Measurements from ENCODE around the gene STXBP1.
"Not testable (repeated sequence)": the region's sequence is repeated elsewhere in the genome, so short reads cannot be mapped to it uniquely, and the experiment has no call there.

DNA sequence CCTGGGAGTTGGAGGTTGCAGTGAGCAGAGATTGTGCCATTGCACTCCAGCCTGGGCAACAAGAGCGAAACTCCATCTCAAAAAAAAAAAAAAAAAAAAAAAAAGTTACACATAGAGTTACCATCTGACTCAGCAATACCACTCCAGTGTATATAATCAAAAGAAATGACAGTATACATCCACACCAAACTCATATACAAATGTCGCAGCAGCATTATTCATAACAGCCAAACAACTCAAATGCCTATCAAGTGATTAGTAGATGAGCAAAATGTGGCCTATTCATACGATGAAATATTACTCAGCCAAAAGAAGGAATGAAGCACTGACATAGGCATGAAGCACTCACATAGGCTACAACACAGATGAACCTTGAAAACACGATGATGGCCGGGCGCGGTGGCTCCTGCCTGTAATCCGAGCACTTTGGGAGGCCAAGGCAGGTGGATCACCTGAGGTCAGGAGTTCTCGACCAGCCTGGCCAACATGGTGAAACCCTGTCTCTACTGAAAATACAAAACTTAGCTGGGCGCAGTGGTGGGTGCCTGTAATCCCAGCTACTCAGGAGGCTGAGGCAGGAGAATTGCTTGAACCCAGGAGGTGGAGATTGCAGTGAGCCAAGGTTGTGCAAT is 9.4 kb downstream of the STXBP1 start:
- not testable (repeated sequence) for TF ChIP-seq ELF4 (CRISPR knock-in tag; IDR thresholded peaks at IDR 0.05; ENCODE audit: borderline replicate concordance); FOXK1 (CRISPR knock-in tag; IDR thresholded peaks at IDR 0.05; ENCODE audit: borderline replicate concordance, low read depth); TBL1XR1 (IDR thresholded peaks at IDR 0.05; ENCODE audit: borderline replicate concordance, low read length, partially characterized antibody); FOXA3 (CRISPR knock-in tag; IDR thresholded peaks at IDR 0.05); NR3C1 (CRISPR knock-in tag; IDR thresholded peaks at IDR 0.05); PHF21A (CRISPR knock-in tag; IDR thresholded peaks at IDR 0.05); SRSF9 (IDR thresholded peaks at IDR 0.05; ENCODE audit: borderline replicate concordance, insufficient read depth, low read depth, low read length, poor library complexity, severe bottlenecking); POLR2A (IDR thresholded peaks at IDR 0.05; ENCODE audit: insufficient read depth in 1 of 2, low read depth in 2 of 2, low read length in 2 of 2)
- TF ChIP-seq, protein P1, sequence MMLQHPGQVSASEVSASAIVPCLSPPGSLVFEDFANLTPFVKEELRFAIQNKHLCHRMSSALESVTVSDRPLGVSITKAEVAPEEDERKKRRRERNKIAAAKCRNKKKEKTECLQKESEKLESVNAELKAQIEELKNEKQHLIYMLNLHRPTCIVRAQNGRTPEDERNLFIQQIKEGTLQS (CRISPR knock-in tag; IDR thresholded peaks at IDR 0.05), result not testable (repeated sequence)
- TF ChIP-seq, protein P2, sequence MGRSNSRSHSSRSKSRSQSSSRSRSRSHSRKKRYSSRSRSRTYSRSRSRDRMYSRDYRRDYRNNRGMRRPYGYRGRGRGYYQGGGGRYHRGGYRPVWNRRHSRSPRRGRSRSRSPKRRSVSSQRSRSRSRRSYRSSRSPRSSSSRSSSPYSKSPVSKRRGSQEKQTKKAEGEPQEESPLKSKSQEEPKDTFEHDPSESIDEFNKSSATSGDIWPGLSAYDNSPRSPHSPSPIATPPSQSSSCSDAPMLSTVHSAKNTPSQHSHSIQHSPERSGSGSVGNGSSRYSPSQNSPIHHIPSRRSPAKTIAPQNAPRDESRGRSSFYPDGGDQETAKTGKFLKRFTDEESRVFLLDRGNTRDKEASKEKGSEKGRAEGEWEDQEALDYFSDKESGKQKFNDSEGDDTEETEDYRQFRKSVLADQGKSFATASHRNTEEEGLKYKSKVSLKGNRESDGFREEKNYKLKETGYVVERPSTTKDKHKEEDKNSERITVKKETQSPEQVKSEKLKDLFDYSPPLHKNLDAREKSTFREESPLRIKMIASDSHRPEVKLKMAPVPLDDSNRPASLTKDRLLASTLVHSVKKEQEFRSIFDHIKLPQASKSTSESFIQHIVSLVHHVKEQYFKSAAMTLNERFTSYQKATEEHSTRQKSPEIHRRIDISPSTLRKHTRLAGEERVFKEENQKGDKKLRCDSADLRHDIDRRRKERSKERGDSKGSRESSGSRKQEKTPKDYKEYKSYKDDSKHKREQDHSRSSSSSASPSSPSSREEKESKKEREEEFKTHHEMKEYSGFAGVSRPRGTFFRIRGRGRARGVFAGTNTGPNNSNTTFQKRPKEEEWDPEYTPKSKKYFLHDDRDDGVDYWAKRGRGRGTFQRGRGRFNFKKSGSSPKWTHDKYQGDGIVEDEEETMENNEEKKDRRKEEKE (IDR thresholded peaks at IDR 0.05), result not testable (repeated sequence)
- TF ChIP-seq, protein P3, sequence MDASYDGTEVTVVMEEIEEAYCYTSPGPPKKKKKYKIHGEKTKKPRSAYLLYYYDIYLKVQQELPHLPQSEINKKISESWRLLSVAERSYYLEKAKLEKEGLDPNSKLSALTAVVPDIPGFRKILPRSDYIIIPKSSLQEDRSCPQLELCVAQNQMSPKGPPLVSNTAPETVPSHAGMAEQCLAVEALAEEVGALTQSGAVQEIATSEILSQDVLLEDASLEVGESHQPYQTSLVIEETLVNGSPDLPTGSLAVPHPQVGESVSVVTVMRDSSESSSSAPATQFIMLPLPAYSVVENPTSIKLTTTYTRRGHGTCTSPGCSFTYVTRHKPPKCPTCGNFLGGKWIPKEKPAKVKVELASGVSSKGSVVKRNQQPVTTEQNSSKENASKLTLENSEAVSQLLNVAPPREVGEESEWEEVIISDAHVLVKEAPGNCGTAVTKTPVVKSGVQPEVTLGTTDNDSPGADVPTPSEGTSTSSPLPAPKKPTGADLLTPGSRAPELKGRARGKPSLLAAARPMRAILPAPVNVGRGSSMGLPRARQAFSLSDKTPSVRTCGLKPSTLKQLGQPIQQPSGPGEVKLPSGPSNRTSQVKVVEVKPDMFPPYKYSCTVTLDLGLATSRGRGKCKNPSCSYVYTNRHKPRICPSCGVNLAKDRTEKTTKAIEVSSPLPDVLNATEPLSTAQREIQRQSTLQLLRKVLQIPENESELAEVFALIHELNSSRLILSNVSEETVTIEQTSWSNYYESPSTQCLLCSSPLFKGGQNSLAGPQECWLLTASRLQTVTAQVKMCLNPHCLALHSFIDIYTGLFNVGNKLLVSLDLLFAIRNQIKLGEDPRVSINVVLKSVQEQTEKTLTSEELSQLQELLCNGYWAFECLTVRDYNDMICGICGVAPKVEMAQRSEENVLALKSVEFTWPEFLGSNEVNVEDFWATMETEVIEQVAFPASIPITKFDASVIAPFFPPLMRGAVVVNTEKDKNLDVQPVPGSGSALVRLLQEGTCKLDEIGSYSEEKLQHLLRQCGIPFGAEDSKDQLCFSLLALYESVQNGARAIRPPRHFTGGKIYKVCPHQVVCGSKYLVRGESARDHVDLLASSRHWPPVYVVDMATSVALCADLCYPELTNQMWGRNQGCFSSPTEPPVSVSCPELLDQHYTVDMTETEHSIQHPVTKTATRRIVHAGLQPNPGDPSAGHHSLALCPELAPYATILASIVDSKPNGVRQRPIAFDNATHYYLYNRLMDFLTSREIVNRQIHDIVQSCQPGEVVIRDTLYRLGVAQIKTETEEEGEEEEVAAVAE (CRISPR knock-in tag; IDR thresholded peaks at IDR 0.05; ENCODE audit: borderline replicate concordance), result not testable (repeated sequence)

Data from HepG2 (cell line).